NAMALWA (cell line): ENCODE data around the gene LZTS2.

Experiments used
- DNase-seq: peaks from one replicate; pipeline ENCODE4 v3.0.0-alpha.2; 2015; ENCODE audit warnings: low spot score

The LZTS2 gene

GRCh38 chr10:100978121-100978900, 21.3 kb upstream of the LZTS2 start:
- no peak for DNase-seq

DNA sequence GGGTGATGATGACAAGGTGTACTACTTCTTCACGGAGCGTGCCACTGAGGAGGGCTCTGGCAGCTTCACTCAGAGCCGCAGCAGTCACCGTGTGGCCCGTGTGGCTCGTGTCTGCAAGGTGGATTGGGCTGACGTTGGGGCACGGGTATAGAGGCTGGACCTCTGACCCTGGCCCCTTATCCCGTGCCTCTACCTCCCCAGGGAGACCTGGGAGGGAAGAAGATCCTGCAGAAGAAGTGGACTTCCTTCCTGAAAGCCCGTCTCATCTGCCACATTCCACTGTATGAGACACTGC, 20.8 kb upstream of the LZTS2 start:
- no peak for DNase-seq

DNA sequence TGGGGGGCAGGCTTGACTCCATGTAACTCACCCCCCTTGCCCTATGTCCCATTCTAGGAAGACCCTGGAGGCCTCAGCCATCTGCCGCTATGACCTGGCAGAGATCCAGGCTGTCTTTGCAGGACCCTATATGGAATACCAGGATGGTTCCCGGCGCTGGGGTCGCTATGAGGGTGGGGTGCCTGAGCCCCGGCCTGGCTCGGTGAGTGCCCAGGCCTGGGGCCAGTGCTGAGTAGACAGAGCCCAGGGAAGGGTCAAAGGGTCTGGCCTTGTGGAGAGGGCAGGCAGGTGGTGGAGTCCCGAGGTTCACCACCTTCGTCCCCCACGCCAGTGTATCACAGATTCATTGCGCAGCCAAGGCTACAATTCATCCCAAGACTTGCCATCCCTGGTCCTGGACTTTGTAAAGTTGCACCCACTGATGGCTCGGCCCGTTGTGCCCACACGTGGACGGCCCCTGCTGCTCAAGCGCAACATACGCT, 19.8 kb upstream of the LZTS2 start:
- DNase-seq, result no peak

- no peak for DNase-seq
Observed at GRCh38 chr10:100980311-100980710, 19.3 kb upstream of the LZTS2 start.

- no peak for DNase-seq
Observed at GRCh38 chr10:100980711-100981110, 18.9 kb upstream of the LZTS2 start.

GRCh38 chr10:100981178-100981772, 18.3 kb upstream of the LZTS2 start:
- no peak for DNase-seq

- no peak for DNase-seq
Observed at GRCh38 chr10:100982916-100983830, 16.4 kb upstream of the LZTS2 start.

DNA sequence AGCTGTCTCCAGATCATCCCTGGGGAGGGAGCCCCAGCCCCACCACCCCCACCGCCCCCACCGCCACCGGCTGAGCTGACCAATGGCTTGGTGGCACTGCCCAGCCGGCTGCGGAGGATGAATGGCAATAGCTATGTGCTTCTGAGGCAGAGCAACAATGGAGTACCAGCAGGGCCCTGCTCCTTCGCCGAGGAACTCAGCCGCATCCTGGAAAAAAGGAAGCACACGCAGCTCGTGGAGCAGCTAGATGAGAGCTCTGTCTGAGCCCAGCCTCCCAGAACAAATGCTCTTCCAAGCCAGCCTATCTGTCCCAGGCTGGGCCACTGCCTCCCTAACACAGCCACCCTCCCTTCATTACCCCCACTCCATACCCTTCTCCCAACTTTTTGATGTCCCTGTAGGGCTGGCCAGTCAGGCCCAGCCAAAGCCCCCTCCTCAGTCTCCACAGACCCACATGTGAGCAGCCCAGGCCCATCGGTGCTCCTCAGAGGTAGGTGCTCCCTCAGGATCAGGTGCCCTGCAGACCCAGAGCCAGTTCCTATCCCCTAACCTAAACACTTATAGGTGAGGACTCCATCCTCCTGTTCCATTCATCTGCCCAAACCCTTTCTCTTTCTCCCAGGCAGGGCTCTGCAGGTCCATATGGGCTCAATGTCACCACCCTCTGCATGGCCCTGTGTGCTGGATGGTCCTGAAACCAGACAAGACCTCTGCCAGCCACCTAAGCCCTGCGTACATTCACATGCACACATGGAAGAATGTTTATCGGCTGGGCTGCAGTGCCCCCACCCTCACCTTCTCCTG, 15.5 kb upstream of the LZTS2 start:
- no peak for DNase-seq

DNA sequence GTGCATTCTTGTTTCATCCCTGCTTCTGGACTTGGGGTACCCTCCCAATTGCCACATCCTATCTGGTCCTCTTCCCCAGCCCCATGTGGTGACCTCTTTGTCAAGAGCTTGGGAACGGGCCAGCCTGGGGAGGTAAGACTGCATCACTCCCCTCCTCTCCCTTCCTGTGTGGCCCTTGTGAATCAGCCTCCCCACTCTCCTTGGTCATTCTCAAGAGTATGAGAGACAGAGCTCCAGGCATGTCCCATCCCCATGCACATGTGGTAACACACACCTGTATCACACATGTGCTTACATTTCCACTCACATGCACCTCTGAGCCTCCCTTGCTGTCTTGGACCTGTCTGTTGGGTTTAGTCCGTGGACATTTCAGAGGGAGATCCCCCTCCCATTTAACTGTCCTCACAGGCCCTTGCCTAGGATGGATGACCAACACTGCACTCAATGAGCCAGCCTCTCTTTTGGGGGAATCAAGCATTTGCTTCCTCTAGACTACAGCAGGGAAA, 14.9 kb upstream of the LZTS2 start:
- DNase-seq, result no peak

GRCh38 chr10:100985336-100985735, 14.3 kb upstream of the LZTS2 start:
- no peak for DNase-seq

GRCh38 chr10:100986623-100986951, 13.0 kb upstream of the LZTS2 start:
- DNase-seq, result no peak

- DNase-seq, result peak; percentile 90
Observed at GRCh38 chr10:100986952-100987684, 12.5 kb upstream of the LZTS2 start, which contains the start of the genes MRPL43 and TWNK. MRPL43 (minus strand) TSS chr10:100987497; CDS start chr10:100987443, 54 bp downstream. TWNK (plus strand) TSS chr10:100987543; CDS start chr10:100988211, 668 bp downstream.

- DNase-seq, result no peak
Observed at GRCh38 chr10:100987685-100988049, 11.9 kb upstream of the LZTS2 start.

DNA sequence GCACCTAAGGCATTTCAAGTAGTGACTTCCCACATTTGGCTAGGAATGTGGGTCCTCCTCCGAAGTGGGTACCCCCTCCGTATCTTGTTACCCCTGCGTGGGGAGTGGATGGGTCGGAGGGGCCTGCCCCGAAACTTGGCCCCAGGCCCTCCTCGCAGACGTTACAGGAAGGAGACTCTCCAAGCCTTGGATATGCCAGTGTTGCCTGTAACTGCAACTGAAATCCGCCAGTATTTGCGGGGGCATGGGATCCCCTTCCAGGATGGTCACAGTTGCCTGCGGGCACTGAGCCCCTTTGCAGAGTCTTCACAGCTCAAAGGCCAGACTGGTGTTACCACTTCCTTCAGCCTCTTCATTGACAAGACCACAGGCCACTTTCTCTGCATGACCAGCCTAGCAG, 11.4 kb upstream of the LZTS2 start:
- no peak for DNase-seq

- no peak for DNase-seq
Observed at GRCh38 chr10:100989088-100989487, 10.5 kb upstream of the LZTS2 start.

GRCh38 chr10:100993986-100994708, 5.5 kb upstream of the LZTS2 start:
- DNase-seq, result no peak

DNA sequence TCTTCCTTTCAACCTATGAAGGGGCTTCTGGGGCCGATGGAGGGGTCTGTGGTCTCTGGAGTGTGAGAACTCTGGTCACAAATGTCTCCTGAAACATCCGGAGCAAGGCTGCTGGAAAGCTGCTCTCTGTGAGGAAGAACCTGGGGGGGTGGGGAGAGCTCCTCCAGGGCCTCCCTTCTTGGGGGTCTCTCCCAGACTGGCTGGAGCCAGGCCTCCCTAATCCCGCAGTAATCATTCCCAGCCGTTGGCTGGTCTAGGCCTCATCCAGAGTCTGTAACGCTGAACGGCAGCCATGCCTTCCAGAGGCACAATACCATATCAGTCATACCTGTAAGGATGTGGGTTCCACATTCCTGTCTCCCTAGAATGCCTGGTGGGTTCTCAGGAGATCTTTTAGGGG, 4.4 kb upstream of the LZTS2 start:
- DNase-seq, result no peak

DNA sequence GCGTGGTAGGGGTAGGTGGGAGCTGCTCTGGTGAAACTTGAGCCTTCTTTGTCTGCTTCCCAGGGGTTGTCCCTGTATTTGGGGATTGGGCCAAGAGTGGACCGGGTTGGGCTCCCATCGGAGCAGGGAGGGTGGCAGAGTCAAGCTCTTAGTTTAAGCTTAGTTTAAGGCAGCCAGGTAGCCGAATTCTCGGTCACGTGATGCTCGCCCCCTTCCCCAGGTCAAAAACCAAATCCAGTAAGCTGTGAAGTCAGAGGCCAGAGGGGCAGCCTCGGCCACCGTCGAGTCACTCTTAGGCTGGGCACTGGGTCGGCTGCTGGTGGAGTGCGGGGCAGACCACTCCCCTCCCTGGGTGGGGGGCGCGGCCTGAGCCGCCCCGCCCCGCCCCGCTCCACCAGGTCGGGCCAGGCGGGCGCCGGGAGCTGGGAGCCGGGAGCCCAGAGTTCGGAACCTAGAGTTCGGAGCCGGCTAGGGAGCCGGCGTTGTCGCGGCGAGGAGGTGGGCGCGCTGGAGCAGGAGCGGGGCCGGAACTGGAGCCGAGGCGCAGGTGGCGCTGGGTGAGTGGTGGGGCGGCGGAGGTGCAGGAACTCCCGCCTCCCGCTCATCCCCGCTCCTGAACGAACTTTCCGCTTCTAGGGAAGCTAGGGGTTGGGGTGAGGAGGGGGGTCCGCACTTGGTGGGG, 2.8 kb upstream of the LZTS2 start:
- peak; percentile 52 for DNase-seq

DNA sequence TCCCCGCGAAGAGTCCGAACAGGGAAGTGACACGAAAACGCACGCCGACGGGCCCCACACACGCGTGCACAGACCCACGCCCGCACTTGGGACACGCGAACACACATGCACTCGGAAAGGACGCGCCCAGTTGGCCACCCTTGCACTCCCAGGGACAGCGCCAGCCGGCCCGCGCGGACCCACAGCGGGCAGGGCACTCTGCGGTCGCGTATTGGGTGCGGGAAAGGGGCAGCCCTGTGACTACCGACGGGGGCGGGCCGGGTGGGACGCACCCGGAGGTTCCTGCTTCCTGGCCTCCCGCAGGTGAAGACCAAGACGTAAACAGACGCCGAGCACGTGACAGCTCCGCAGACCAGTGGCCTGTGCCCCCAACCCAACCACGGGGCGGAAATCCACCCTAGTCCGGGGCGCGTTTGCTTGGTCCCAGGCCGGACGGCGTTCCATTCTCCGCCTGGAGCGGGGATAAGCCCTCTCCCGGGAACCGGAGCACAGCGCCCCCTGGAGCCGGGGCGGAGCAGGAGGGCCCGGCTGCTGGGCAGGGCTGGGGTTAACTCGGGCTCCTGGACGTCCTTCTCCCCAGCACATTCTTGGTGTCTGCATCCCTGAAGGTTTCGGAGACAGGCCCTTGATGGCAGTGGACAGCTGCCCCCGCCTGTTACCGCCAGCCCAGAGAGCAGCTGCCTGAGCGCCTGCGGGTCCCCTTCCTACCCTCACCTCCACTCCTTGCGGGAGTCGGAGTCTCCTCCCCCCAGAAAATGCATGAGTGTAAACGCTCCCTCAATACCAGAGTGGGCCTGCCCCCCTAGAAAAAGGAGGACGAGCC, 2.0 kb upstream of the LZTS2 start:
- DNase-seq, result peak; percentile 85
